H1 (cell line): Measurements from ENCODE around the gene POLA1. TPM values are rescaled to one million over a fixed set of nuclear protein-coding genes. Genes with fewer than 3 reads are reported as not detected.

ENCODE experiments used
- CTCF ChIA-PET: fragments of 300-600 bp; sonication (Branson Sonifier 250); formaldehyde crosslinking; loops from one replicate; lab custom pipeline; 2021; ENCODE audit not compliant: partially characterized antibody; lab: Charles Lee
- POLR2A ChIA-PET: fragments of 300-600 bp; sonication (Branson Sonifier 250); formaldehyde crosslinking; loops from one replicate; lab custom pipeline; 2021; ENCODE audit warnings: inconsistent platforms; ENCODE audit not compliant: partially characterized antibody; lab: Charles Lee
- DNase-seq, 2 experiments: peaks; one replicate each; pipeline versions ENCODE4 v3.0.0 to v3.0.0-alpha.2; 2010 to 2022; ENCODE audit warnings: low spot score in 2 of 2, low read depth in 1 of 2, mixed read lengths in 1 of 2
- FAIRE-seq: peaks from 2 replicates; lab custom pipeline; 2011; peaks lifted over from hg19 to GRCh38; lab: Jason Lieb, UNC
- H2AFZ ChIP-seq: 2 replicates; pipeline ENCODE4 v1.8.1; 2012; ENCODE audit warnings: low read length, inconsistent platforms
- H2AK5ac ChIP-seq: 2 replicates; pipeline ENCODE4 v1.6.1; 2013; ENCODE audit warnings: low read depth, low read length
- H2BK120ac ChIP-seq: replicated peaks from 2 replicates; pipeline ENCODE3; 2013; ENCODE audit warnings: low read depth, low read length, inconsistent platforms
- H2BK12ac ChIP-seq: 2 replicates; pipeline ENCODE4 v1.6.1; 2013; ENCODE audit warnings: low read depth, low read length
- H2BK15ac ChIP-seq: 2 replicates; pipeline ENCODE4 v1.6.1; 2013; ENCODE audit warnings: low read length
- H2BK20ac ChIP-seq: 2 replicates; pipeline ENCODE4 v1.6.1; 2013; ENCODE audit warnings: low read length
- H2BK5ac ChIP-seq: 2 replicates; pipeline ENCODE4 v1.6.1; 2013; ENCODE audit warnings: low read depth, low read length
- H3K14ac ChIP-seq: 2 replicates; pipeline ENCODE4 v1.6.1; 2013; ENCODE audit warnings: inconsistent platforms; ENCODE audit not compliant: insufficient read length
- H3K18ac ChIP-seq: 2 replicates; pipeline ENCODE4 v1.6.1; 2013; ENCODE audit warnings: low read length; ENCODE audit errors: extremely low read depth
- H3K23ac ChIP-seq: 2 replicates; pipeline ENCODE4 v1.6.1; 2013; ENCODE audit warnings: inconsistent platforms; ENCODE audit not compliant: insufficient read length
- H3K23me2 ChIP-seq: 2 replicates; pipeline ENCODE4 v1.6.1; 2013; ENCODE audit warnings: low read depth, low read length
- H3K27ac ChIP-seq: 2 replicates; pipeline ENCODE4 v1.6.1; 2011; ENCODE audit warnings: low read depth, low read length, inconsistent platforms
- H3K27me3 ChIP-seq, 4 experiments: replicated peaks in 1 of 4; 1 replicate in 1 of 4; 2 replicates in 3 of 4; pipeline versions ENCODE4 v1.6.1 to v1.8.1; 2011 to 2013; ENCODE audit warnings: low read length in 3 of 4, mild to moderate bottlenecking in 3 of 4, inconsistent platforms in 2 of 4, mixed read lengths in 2 of 4, moderate library complexity in 1 of 4; ENCODE audit not compliant: control insufficient read depth in 3 of 4, insufficient read depth in 3 of 4; ENCODE audit errors: extremely low read depth in 1 of 4
- H3K36me3 ChIP-seq, 4 experiments: 2 replicates each; pipeline versions ENCODE4 v1.6.1 to v1.8.1; 2011 to 2013; ENCODE audit warnings: mild to moderate bottlenecking in 4 of 4, low read length in 3 of 4, moderate library complexity in 2 of 4, control low read depth in 1 of 4, inconsistent platforms in 1 of 4; ENCODE audit not compliant: insufficient read depth in 4 of 4, control insufficient read depth in 2 of 4
- H3K4ac ChIP-seq: replicated peaks from 2 replicates; pipeline ENCODE3; 2013; ENCODE audit warnings: low read length, low read depth, mixed read lengths, inconsistent platforms; ENCODE audit not compliant: insufficient read length
- H3K4me1 ChIP-seq, 4 experiments: replicated peaks in 1 of 4; 1 replicate in 1 of 4; 2 replicates in 3 of 4; pipeline versions ENCODE4 v1.6.1 to v1.8.1; 2011 to 2013; ENCODE audit warnings: low read length in 3 of 4, inconsistent platforms in 2 of 4, mixed read lengths in 1 of 4; ENCODE audit not compliant: insufficient read depth in 4 of 4, control insufficient read depth in 3 of 4
- H3K4me2 ChIP-seq, 2 experiments: 2 replicates each; pipeline versions ENCODE4 v1.6.1 to v1.8.1; 2011 to 2013; ENCODE audit warnings: low read depth in 2 of 2, low read length in 2 of 2, control low read depth in 1 of 2, inconsistent platforms in 1 of 2, mild to moderate bottlenecking in 1 of 2; ENCODE audit not compliant: insufficient read depth in 1 of 2
- H3K4me3 ChIP-seq, 4 experiments: fragments of 200-600, 300-600 bp in 1 of 4; sonication (generic), shearing (Covaris generic), sonication (Bioruptor Twin) in 1 of 4; 2 replicates each; pipeline versions ENCODE4 v1.5.1 to v1.8.1; 2011 to 2016; ENCODE audit warnings: low read length in 4 of 4, low read depth in 3 of 4, control low read depth in 2 of 4, inconsistent platforms in 2 of 4, mild to moderate bottlenecking in 2 of 4, mixed read lengths in 1 of 4, moderate library complexity in 1 of 4; ENCODE audit not compliant: insufficient read depth in 2 of 4; ENCODE audit errors: extremely low read depth in 1 of 4
- H3K56ac ChIP-seq: replicated peaks from 2 replicates; pipeline ENCODE3; 2013; ENCODE audit warnings: low read depth, mild to moderate bottlenecking, mixed read lengths, low read length, inconsistent platforms; ENCODE audit not compliant: insufficient read length
- H3K79me1 ChIP-seq: 2 replicates; pipeline ENCODE4 v1.6.1; 2013; ENCODE audit warnings: low read depth, low read length, control low read depth
- H3K79me2 ChIP-seq, 2 experiments: 2 replicates each; pipeline versions ENCODE4 v1.6.1 to v1.8.1; 2012 to 2013; ENCODE audit warnings: low read length in 2 of 2, mild to moderate bottlenecking in 2 of 2, inconsistent platforms in 1 of 2; ENCODE audit not compliant: insufficient read depth in 2 of 2, control insufficient read depth in 1 of 2
- H3K9ac ChIP-seq, 4 experiments: replicated peaks in 1 of 4; 1 replicate in 1 of 4; 2 replicates in 3 of 4; pipeline versions ENCODE4 v1.6.1 to v1.8.1; 2011 to 2013; ENCODE audit warnings: low read depth in 3 of 4, low read length in 3 of 4, control low read depth in 2 of 4, mild to moderate bottlenecking in 2 of 4, moderate library complexity in 2 of 4, inconsistent platforms in 1 of 4; ENCODE audit errors: extremely low read depth in 1 of 4
- H3K9me3 ChIP-seq, 2 experiments: 2 replicates each; pipeline versions ENCODE4 v1.6.1 to v1.8.1; 2012 to 2013; ENCODE audit warnings: mild to moderate bottlenecking in 2 of 2, moderate library complexity in 2 of 2, control low read depth in 1 of 2, inconsistent platforms in 1 of 2, low read depth in 1 of 2, low read length in 1 of 2, mixed read lengths in 1 of 2; ENCODE audit not compliant: insufficient read depth in 2 of 2
- H4K20me1 ChIP-seq, 2 experiments: replicated peaks in 1 of 2; 2 replicates each; pipeline versions ENCODE3 to v1.8.1; 2011 to 2013; ENCODE audit warnings: inconsistent platforms in 2 of 2, low read length in 2 of 2, mild to moderate bottlenecking in 1 of 2; ENCODE audit not compliant: insufficient read depth in 2 of 2, control insufficient read depth in 1 of 2
- H4K5ac ChIP-seq: 2 replicates; pipeline ENCODE4 v1.6.1; 2013; ENCODE audit warnings: low read length, low read depth, mixed read lengths, inconsistent platforms; ENCODE audit not compliant: insufficient read length
- H4K8ac ChIP-seq: 2 replicates; pipeline ENCODE4 v1.8.0; 2013; ENCODE audit warnings: mild to moderate bottlenecking, moderate library complexity, low read length, inconsistent platforms; ENCODE audit not compliant: insufficient read depth; ENCODE audit errors: extremely low read depth
- H4K91ac ChIP-seq: replicated peaks from 2 replicates; pipeline ENCODE3; 2013; ENCODE audit warnings: low read length, mixed read lengths, inconsistent platforms; ENCODE audit not compliant: insufficient read length
- BCL11A ChIP-seq, 2 experiments: IDR thresholded peaks; one replicate each; pipeline ENCODE4 v1.6.1; 2011; ENCODE audit warnings: low read depth in 2 of 2, low read length in 2 of 2, mild to moderate bottlenecking in 2 of 2
- PHF8 ChIP-seq: fragments of 200-600 bp; sonication (generic); conservative IDR thresholded peaks from 2 replicates; pipeline ENCODE4 v1.7.1; 2012; ENCODE audit warnings: low read depth, mild to moderate bottlenecking, inconsistent platforms, low read length, moderate library complexity
- SUZ12 ChIP-seq: fragments of 200-600 bp; sonication (generic); IDR thresholded peaks from 2 replicates; pipeline ENCODE4 v1.6.1; 2012; ENCODE audit warnings: mild to moderate bottlenecking, inconsistent platforms, low read length, moderate library complexity, mixed read lengths
- WGBS, 2 experiments: shearing (Covaris generic) in 1 of 2; methylation state at CpG; one replicate each; pipeline versions ENCODE4 v1.1.6 to v1.1.7; 2013 to 2015; ENCODE audit warnings: low lambda C conversion rate in 2 of 2, mixed read lengths in 2 of 2, inconsistent platforms in 1 of 2, low coverage in 1 of 2, missing lambda C conversion rate in 1 of 2; ENCODE audit not compliant: insufficient replicate concordance in 2 of 2, insufficient coverage in 1 of 2, insufficient read length in 1 of 2; ENCODE audit errors: extremely low coverage in 1 of 2, missing lambda C conversion rate in 1 of 2; 5-methylcytosine and 5-hydroxymethylcytosine counted together
- polyA plus RNA-seq, 7 experiments: library from polyadenylated mRNA; depleted of rRNA in 3 of 7; stranded (reverse) in 5 of 7; unstranded in 2 of 7; fragments of >200 nt in 5 of 7; fragments of 200-250 nt in 2 of 7; gene quantifications; 1 replicate in 5 of 7; 2 replicates in 1 of 7; 4 replicates in 1 of 7; pipeline versions ENCODE4 v1.2.1 to v1.2.3, GENCODE V29; 2011 to 2013; ENCODE audit warnings: missing spikeins in 2 of 7, mixed read lengths in 2 of 7
- total RNA-seq: library from RNA; stranded (reverse); fragmentation: NEBNext Ultra II Directional; extraction: Animal tissue kit (Norgen Biotek cat#: 25700); gene quantifications from 2 replicates; pipeline ENCODE4 v1.2.1, GENCODE V29; 2021

The POLA1 gene
- total and polyA plus RNA-seq, 2 of the 8 experiments (the other 6 are each of a cell fraction or from before 2014, with no cell fraction given), result 5.6 to 34.9 TPM

- Histone ChIP-seq H2BK120ac (no peak overlapping the region), H3K36me3 (peaks cover 0 to 27% (median under 1%) of the 10 kb centered on the region in 4 experiments; a peak in 4 of 8 replicates), H4K5ac (no peak overlapping the region), H2BK20ac (no peak overlapping the region), H3K27me3 (no peaks in the 10 kb centered on the region), H2AFZ (no peak overlapping the region), H3K4me3 (no peak overlapping the region), H3K56ac (no peak overlapping the region), H3K4me2 (no peak overlapping the region), H2BK15ac (no peak overlapping the region), H3K79me1 (no peaks in the 10 kb centered on the region), H3K4me1 (no peaks in the 10 kb centered on the region), H3K9me3 (no peaks in the 10 kb centered on the region), H3K23me2 (no peaks in the 10 kb centered on the region), H3K79me2 (no peaks in the 10 kb centered on the region), H3K18ac (no peak overlapping the region), H3K14ac (no peak overlapping the region), H2BK5ac (no peak overlapping the region), H2BK12ac (no peak overlapping the region), H4K20me1 (no peaks in the 10 kb centered on the region), H3K4ac (no peak overlapping the region), H4K91ac (no peak overlapping the region), H3K23ac (no peak overlapping the region), H4K8ac (no peak overlapping the region), H2AK5ac (no peak overlapping the region), H3K27ac (no peak overlapping the region), H3K9ac (no peak overlapping the region)
- 100% methylated on average over 1 of the region's 1 CpG; no CpG with 5 or more reads in 1 of the 2 experiments for WGBS, 2 experiments
- no peak for TF ChIP-seq BCL11A (IDR thresholded peaks at IDR 0.05; ENCODE audit: low read depth in 2 of 2, low read length in 2 of 2)
- TF ChIP-seq PHF8, result no peak
- no peak for TF ChIP-seq SUZ12
- FAIRE-seq (no peak), DNase-seq (no peak)
- CTCF ChIA-PET, result interaction anchor here (2.9 kb wide), 1 partner anchor 15 kb away, joined by 15 read pairs; no protein-coding TSS in a partner anchor
- POLR2A ChIA-PET, result no interaction called here
Observed at GRCh38 chrX:24767557-24767956, 73.8 kb downstream of the POLA1 start.
